GM18517 (cell line): Measurements from ENCODE around the gene SSH3.

Experiments used
- ATAC-seq: cut with Tn5 transposase; IDR thresholded peaks from one replicate; pipeline ENCODE4 v1.9.1; 2021; ENCODE audit warnings: mild to moderate bottlenecking, moderate library complexity; ENCODE audit not compliant: unreplicated experiment

Gene SSH3

GRCh38 chr11:67323526-67323925, 20.2 kb downstream of the SSH3 start:
- no peak for ATAC-seq

GRCh38 chr11:67332081-67332691, 28.9 kb downstream of the SSH3 start:
- no peak for ATAC-seq

GRCh38 chr11:67337257-67337656, 33.9 kb downstream of the SSH3 start:
- no peak for ATAC-seq

- ATAC-seq, result no peak
Measured at GRCh38 chr11:67344264-67344663, 40.9 kb downstream of the SSH3 start.

- no peak for ATAC-seq
Measured at GRCh38 chr11:67345247-67345919, 42.1 kb downstream of the SSH3 start.

GRCh38 chr11:67345920-67346819, 42.8 kb downstream of the SSH3 start:
- no peak for ATAC-seq

- no peak for ATAC-seq
Measured at GRCh38 chr11:67347964-67348749, 44.8 kb downstream of the SSH3 start.

- no peak for ATAC-seq
Measured at GRCh38 chr11:67349036-67349435, 45.7 kb downstream of the SSH3 start.

- no peak for ATAC-seq
Measured at GRCh38 chr11:67349457-67349856, 46.1 kb downstream of the SSH3 start.

GRCh38 chr11:67349928-67350465, 46.7 kb downstream of the SSH3 start:
- ATAC-seq, result no peak

- no peak for ATAC-seq
Measured at GRCh38 chr11:67351275-67352005, 48.1 kb downstream of the SSH3 start.

GRCh38 chr11:67352546-67353316, 49.4 kb downstream of the SSH3 start:
- peak; percentile 10 for ATAC-seq

- peak; percentile 72 for ATAC-seq
Measured at GRCh38 chr11:67353317-67354074, 50.2 kb downstream of the SSH3 start, which contains the start of gene POLD4. TSS of gene POLD4 (minus strand) at chr11:67353546. CDS start at chr11:67353399, 147 bp downstream.

GRCh38 chr11:67354075-67355022, 51.0 kb downstream of the SSH3 start:
- no peak for ATAC-seq

- no peak for ATAC-seq
Measured at GRCh38 chr11:67355023-67355793, 51.9 kb downstream of the SSH3 start.

- ATAC-seq, result no peak
Measured at GRCh38 chr11:67355794-67356386, 52.6 kb downstream of the SSH3 start.
